IPS-18c (cell line): ENCODE results near the gene INTS1.

Experiments used
- H3K4me3 ChIP-seq: 2 replicates; pipeline ENCODE4 v1.7.0; 2013; ENCODE audit warnings: low read depth, mild to moderate bottlenecking, low read length, moderate library complexity; ENCODE audit not compliant: insufficient read depth
- H3K9me3 ChIP-seq: one replicate; pipeline ENCODE4 v1.6.1; 2013; ENCODE audit warnings: mild to moderate bottlenecking, low read length, moderate library complexity; ENCODE audit not compliant: control insufficient read depth, insufficient read depth

The INTS1 gene

DNA sequence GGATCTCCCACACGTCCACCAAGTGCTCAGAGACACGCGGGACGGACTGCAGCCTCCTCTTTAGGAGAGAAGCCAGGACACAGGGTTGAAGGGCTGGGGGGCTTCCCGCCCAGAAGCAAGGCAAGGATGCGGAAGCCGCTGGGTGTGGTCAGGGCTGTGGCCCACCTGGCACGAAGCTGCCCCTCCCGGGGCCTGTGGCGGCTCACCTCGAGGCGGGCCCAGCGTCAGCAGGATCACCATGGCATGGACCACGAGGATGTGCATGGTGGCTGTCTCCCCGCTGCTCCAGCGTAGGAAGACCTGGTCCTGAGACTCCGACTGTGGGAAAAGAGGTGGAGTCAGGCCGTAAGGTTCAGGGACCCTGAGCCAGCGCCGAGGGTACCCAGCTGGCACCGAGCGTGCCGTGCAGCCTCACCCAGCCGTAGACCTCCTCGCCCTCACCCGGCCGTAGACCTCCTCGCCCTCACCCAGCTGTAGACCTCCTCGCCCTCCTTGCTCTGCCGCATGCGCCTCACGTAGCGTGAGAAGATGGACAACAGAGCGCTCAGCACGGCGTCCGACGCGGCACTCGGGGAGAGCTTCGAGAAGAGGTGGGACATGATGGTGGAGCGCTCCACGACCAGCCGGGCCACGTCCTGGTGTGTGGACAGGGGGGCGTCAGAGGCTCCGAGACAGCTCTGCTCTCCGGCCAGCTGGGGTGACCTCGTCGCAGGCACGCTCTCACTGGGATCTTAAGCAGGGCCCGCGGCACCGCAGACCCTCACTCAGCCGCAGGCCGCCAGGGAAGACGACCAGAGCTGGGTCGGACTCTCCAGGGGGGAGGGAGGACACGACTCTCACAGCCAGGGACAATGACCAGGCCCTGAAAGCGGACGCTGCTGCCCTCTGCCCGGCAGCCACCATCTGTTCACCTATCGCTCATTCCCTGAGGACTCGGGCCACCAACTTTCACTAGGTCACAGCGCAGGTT, 20.4 kb downstream of the INTS1 start:
- no peaks in the 10 kb centered on the region for H3K9me3 ChIP-seq
- H3K4me3 ChIP-seq: no peak overlapping the region

DNA sequence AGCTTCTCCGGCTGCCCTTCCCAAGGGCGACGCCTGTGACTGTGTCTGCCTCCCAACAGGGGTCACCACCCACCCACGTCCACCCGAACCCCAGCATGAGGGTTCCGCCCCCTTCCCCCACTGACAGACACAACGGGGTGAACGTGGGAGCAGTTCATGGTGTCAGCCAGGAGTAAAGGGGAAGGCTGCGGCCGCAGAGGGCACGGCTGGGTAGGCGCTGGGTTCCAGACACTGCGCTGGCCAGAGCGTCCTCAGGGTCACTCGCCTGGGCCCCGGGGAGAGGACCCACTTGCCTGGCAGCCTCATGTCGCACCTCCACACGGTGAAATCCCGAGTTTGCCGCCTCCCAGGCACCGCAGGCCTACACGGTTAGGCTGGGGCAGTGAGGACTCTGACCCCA, 21.1 kb downstream of the INTS1 start:
- no peak overlapping the region for H3K4me3 ChIP-seq
- no peaks in the 10 kb centered on the region for H3K9me3 ChIP-seq

DNA sequence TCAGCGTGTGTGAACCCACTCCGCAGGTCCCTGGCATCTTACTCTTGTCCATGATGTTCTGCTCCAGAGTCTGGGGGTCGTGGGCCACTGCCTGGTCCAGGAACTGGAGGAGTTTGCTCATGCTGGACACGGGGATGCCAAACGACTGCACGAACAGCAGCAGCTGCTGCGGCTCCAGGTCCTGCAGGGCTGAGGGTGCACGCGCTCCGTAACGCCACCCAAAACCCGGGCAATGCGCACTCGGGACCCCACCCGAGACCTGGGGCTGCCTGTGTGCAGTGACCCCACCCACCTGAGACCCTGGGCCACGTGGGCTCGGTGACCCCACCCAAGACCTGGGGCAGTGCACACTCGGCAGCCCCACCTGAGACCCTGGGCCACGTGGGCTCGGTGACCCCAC, 22.9 kb downstream of the INTS1 start:
- Histone ChIP-seq H3K4me3 (no peak overlapping the region), H3K9me3 (no peaks in the 10 kb centered on the region)

DNA sequence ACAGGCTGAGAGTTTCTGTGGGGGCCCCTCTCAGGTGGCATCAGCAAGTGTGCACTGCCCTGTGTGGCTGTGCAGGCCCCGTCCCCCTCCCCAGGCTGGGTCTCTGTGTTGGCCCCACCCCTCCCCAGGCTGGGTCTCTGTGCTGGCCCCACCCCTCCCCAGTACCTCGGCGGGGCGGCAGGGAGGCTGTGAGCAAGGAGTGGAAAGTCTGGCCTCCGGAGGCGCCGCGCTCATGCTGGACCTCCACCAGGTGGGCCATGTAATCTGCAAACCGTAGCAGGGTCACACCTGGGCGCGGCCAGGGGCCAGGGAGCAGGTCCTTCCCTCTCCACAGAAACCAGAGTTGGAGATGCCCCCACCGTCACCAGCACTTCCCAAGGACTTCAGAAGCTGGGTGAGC, 23.5 kb downstream of the INTS1 start:
- Histone ChIP-seq H3K4me3 (no peak overlapping the region), H3K9me3 (no peaks in the 10 kb centered on the region)

DNA sequence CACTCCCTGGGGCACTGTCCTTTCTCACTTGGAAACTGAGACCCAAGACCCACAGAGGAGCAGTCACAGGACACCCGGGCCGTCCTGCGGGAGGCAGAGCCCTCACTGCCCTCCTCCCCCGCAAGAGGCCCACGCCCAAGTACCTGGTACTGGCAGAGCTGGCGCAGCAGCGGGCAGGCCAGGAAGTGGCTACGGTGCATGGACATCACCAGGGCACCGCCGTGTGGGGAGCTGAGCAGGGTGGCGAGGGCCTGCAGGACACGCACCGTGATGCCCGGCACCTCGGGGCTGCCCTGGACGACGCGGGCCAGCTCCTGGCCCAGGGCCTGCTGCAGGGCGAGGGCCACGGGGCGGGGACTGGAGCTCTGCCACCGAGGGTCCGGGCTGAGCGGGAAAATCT, 24.9 kb downstream of the INTS1 start:
- no peaks in the 10 kb centered on the region for H3K9me3 ChIP-seq
- no peak overlapping the region for H3K4me3 ChIP-seq

DNA sequence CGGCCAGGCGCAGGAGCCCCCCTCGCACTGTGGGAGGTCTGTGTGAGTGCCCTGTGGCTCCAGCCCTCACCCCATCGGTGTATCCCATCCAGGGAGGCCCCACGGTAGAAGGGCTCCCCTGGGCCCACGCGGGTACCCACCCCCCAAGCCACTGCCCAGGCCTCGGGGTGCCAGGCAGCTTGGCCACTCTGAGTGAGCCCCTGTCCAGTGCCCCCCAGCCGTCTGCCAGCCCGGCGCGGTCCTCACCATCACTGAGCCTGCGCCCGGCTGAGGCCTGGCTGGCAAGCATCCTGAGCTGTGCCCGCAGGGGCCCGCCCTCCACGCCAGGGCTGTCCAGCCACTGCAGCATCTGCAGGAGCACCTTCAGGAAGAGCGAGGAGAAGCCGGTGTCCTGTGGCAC, 25.7 kb downstream of the INTS1 start:
- no peaks in the 10 kb centered on the region for H3K9me3 ChIP-seq
- no peak overlapping the region for H3K4me3 ChIP-seq

DNA sequence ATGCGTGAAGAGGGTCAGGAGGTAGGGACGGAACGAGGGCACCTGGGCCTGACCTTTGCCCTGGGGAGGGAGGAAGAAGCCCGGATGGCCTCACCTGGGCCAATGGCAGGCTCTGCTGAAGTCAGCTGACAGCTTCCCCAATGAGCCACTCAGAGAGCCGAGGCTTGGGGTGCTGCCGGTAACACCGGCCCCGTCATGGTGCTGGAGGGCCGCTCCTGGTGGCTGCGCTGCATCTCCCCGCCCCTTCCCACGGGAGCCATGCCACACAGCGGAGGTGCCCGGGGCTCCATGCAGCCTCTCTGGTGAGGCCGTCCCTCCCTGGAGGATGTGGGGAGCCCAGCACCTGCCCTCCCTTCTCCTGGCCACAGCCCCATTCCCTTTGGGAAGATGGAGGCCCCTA, 27.3 kb downstream of the INTS1 start:
- H3K4me3 ChIP-seq: no peak overlapping the region
- H3K9me3 ChIP-seq: no peaks in the 10 kb centered on the region

DNA sequence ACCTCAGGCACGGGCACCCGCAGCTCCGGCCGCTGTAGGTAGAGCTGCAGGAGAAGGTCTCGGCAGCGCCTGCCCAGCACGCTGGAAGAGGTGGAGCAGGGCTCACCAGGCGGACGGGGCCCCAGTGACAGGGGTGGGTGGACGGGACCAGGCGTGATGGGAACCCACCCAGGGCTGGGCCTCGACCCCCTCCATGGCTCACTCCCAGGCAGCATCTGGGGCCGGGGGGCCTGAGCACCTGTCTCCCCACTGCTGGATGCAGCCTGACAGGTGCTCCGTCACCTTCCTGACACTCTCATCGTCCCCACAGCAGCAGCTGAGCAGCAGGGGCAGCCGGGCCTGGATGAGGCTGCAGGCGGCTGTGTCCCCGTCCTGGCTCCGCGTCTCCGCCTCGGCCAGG, 28.2 kb downstream of the INTS1 start:
- Histone ChIP-seq H3K9me3 (no peaks in the 10 kb centered on the region), H3K4me3 (no peak overlapping the region)

DNA sequence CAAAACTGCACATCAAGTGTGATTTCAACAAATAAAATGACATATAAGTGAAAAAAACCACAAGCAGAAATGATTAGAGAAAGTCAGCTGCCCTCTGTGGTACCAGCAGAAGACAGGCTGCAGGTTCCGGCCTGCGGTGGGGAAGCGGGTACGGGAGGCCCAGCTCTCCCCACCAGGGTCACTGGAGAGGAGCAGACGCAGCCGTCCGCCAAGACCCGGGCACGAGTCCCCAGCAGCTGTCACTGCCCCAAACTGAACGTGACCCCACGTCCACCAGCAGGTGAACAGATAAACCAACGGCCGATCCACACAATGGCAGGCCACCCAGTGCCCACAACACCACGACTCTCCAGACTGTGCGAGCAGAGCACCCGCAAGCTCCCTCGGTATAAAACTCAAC, 28.8 kb downstream of the INTS1 start:
- Histone ChIP-seq H3K4me3 (no peak overlapping the region), H3K9me3 (no peaks in the 10 kb centered on the region)

DNA sequence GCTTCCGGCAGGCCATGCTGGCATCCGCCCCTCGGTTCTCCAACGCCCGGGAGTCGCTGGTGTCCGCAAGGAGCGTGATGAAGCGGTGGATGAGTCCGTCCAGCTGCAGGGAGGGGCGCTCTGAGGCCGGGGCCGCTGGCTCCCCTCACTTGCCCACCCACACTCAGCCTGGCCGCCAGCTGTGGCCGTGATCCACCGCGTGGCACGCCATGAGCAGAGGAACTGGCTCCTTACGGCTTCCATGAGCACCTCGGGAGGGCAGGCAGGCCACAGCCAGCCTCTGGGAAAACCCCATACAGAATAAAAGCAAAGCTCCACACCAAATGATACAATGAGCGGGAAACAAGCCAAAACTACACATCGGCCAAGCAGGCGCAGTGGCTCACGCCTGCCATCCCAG, 29.5 kb downstream of the INTS1 start:
- no peak overlapping the region for H3K4me3 ChIP-seq
- no peaks in the 10 kb centered on the region for H3K9me3 ChIP-seq

DNA sequence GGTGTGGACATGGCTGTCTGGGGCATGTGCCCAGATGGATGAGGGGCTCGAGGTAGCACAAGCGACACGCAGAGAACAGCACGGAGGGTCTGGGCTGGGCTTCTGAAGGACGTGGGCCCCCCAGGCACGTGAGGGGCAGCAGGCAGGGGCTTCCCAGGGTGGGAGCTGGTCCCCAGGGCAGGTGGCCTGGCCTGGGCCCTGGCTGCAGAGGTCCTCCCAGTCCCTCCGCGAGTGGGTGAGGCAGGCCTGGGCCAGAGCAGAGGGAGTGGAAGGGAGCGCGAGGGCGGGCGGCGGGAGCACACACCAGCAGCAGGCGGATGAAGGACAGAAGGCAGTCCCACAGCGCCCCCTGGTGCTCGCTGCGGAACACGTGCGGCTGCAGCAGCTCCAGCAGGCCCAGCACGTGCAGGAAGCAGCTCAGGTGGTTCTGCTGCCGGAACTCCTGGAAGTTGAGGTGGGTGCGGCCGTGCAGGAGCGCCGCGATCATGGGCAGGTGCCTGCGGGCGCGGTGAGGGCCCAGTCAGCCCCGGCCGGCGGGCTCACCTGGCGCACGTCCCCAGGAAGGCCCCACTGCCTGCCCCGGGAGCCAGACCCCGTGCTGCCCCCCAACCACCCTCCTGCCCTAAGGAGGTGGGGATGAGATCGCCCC, 30.2 kb downstream of the INTS1 start:
- Histone ChIP-seq H3K9me3 (no peaks in the 10 kb centered on the region), H3K4me3 (no peak overlapping the region)

DNA sequence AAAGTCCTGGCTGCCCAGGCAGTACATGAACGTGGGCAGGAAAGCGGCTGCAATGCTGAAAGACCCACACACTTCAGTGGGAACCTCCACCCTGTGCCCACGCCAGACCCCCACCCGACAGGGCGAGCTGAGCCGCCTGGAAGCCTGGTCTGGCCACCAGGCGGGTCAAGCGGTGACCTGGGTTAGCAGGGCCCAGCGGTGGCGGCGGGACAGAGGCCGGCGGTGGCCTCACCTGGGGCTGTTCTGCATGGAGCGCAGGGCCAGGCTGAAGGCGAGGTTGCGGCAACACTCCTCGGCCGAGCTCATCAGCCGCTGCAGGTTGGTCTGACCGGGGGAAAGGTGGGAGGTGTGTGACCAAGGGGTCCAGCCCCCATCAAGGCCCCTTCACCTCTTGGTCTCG, 33.3 kb downstream of the INTS1 start:
- Histone ChIP-seq H3K9me3 (no peaks in the 10 kb centered on the region), H3K4me3 (no peak overlapping the region)

DNA sequence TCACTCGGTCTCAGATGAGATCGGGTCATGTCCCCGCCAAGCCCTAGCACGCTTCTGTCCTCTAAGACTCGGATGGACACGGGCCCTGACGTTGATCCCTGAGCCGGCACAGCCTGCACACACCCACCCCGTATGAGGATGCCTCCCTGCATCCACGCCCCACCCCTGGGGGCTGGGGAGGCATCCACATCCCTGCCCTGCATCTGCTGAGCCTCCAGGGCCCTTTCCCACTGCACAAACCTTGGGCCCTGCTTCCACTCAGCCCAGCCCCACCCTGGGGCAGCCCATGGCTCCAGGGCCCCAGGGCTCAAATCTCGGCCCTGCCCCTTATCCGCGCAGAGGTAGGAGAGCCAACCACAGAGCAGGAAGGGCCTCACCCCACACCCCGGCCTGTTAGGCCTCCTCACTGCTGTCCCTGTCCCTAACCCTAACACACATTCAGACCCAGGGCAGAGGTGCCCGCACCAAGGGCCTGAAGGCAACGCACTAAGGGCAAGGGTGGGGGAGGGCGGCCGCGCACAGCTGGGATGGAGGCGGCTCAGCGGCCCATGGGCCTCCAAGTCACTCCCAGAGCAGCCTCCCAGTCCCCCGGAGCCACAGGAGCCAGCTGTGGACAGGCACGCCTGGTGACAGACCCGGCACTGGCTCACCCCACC, 35.4 kb downstream of the INTS1 start:
- Histone ChIP-seq H3K9me3 (no peaks in the 10 kb centered on the region), H3K4me3 (no peak overlapping the region)

DNA sequence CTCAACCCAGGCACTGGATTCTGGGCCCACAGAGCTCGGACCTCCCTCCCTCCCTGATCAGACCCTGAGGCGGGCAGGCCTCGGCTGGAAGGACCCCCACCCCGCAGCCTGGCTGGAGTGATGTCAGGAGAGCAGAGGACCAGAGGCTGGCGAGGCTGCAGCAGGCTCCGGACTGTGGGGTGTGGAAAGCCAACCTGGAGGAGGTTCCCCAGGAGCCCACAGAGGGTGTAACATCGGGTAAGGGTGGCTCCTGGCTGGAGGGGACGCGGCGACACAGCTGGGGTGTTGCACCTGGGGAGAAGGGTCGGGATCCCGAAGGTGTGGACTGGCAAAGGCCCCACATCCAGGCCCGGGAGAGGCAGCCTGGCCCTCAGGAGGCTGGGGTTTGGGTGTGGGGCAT, 36.0 kb downstream of the INTS1 start:
- H3K4me3 ChIP-seq: no peak overlapping the region
- no peaks in the 10 kb centered on the region for H3K9me3 ChIP-seq

DNA sequence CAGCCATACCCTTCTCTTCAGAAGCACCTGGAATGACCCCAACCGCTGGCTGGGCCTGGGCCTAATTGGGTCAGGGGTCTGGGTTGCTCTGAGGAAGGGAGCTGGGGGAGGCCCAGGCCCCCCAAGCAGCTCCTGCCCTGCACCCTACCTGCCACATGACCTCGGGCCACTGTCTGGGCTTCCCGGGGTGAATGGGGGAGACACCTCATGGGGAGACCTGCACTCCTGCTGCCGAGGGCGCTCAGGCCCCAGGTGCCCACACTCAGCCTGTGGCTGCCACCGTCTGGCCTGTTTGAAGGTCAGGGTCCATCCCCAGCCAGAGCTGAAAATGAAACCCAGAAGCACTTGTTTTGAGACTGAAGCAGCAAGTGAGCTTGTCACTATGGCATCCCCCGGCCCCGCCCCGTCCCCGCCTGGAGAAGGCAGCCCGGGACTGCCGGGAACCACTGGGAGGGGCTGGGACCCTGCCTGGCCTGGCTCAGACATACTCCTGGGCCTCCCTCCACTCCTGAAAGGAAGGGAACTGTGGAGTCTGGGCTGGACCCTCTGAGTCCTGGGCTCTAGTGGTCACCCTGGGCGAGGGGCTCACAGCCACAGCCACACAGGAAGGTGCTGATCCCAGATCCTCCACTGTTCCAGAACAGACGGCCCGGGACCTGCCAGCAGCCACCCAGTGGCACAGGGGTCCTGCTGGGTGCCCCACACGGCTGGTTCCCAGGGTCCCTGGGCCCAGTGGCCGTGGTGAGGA, 37.5 kb downstream of the INTS1 start:
- Histone ChIP-seq H3K4me3 (no peak overlapping the region), H3K9me3 (no peaks in the 10 kb centered on the region)

DNA sequence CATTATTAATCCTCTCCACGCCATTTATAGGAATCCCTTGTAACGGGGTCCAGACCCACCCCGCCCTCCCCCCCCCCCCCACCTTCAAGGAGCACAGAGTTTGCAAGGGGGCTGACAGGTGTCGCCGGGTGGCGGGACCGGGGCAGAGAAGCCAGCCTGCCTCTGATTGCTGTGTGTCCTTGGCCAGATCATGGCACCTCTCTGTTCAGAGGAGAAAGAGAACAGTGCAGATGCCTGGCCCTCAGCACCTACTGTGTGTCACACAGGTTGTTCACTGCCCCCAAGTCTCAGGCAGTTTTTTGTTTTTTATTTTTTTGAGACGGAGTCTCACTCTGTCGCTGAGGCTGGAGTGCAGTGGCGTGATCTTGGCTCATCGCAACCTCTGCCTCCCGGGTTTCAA, 39.5 kb downstream of the INTS1 start:
- Histone ChIP-seq H3K9me3 (no peaks in the 10 kb centered on the region), H3K4me3 (no peak overlapping the region)

DNA sequence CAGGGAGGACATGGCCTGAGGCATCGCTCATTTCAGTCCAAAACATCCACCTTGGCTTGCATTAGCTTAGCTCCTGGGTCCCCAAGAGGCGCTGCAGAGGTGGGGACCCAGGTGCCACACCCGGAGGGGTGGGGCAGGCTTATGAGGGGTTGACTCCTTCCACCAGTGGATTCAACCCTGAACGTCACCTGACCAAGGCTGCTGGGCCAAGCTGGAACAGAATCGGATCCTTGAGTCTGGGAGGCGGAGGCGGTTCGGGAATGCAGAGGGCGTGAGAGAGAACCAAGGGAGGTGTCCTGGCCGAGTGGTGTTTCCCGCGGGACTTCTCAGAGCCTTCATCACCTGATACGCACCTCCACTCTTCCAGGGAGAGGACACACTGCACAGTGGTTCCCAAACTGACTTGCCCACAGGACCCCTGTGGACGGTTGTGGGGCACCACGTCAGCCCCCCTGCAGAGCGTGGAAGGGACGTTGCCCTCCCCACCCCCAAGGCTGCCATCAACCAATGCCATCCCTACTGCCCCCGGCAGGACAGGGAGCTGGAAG, 40.4 kb downstream of the INTS1 start:
- no peak overlapping the region for H3K4me3 ChIP-seq

More for the DNA sequence above, 40.4 kb downstream of the INTS1 start:
- H3K9me3 ChIP-seq: no peaks in the 10 kb centered on the region
